GM19372 (cell line): ENCODE results near the gene LAMP5.

ENCODE experiments used
- ATAC-seq: cut with Tn5 transposase; IDR thresholded peaks from one replicate; pipeline ENCODE4 v1.9.1; 2021; ENCODE audit warnings: mild to moderate bottlenecking, low read depth, moderate library complexity; ENCODE audit not compliant: unreplicated experiment

Gene LAMP5

GRCh38 chr20:9499126-9499899 lies 15.1 kb upstream of the LAMP5 start:
- no peak for ATAC-seq

- peak; percentile 69 for ATAC-seq
Observed at GRCh38 chr20:9500121-9500520, 14.3 kb upstream of the LAMP5 start.

DNA sequence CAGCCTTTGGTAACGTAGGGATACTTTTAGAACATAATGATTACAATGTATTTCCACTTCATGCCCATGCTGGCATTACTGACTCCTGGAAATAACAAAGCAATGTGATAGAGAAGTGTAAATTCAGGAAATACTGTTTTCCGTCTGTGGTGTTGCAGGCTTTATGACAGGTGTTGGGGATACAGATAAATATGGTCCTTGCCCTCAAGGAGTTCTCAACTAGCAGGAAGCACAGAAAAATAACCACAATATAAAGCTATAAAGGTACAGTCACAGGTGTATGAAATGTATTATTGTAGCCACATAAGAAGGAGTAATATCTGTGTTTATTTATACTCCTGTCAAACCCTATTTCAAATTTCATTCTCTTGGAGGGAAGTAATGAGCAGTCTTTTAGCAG lies 12.9 kb upstream of the LAMP5 start:
- no peak for ATAC-seq

DNA sequence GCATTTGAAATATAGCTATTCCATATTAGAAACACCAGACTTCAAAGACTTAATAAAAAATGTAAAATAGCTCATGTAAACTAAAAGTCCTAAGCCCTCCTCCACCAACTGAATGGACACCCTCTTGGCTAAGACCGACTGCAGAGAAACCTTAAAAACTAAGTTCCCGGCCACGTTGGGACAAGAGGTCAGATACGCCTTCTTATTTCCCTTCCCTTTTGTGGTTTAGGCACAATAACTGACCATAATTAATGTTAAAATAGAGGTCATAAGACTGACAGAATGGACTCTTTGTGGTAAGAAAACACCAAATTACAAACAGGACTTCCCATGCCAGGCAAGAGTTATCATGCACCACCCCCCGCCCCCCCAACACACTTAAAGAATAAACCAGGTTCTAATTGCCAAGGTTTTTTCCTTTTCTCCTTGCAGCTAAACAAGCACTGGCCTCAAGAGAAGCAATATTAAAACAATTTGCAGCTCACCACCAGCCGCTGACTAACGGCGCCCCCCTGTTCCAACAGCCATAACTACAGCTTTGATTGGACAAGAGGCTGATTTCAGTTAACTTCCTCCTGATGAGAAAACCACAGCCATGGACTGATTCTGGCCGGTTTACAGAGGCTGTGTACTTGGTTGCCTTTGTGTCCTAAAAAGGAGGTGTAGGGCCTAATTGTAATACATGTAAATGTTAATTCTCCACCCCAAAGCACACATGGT lies 10.7 kb upstream of the LAMP5 start:
- ATAC-seq = no peak

- no peak for ATAC-seq
Observed at GRCh38 chr20:9506280-9506821, 8.0 kb upstream of the LAMP5 start.

DNA sequence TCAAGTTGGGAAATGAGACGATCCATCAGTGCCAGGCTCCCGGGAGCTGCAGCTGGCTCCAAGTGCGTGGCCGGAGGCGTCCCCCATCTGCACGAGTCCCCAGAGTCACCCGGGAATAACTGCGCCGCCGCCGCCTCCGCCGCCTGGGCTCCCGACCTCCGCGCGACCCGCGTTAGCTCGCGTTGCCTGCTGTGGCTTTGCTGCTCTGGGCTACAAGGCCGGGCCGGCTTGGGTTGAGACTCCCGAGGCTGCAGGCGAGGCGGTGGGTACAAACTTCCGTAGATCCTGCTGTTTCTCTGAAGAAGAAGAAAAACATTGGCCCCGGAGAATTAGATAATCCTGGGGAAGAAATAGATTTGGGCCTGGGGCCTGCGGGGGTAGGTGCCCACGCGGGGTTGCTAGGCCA lies 7.4 kb upstream of the LAMP5 start:
- ATAC-seq = no peak

DNA sequence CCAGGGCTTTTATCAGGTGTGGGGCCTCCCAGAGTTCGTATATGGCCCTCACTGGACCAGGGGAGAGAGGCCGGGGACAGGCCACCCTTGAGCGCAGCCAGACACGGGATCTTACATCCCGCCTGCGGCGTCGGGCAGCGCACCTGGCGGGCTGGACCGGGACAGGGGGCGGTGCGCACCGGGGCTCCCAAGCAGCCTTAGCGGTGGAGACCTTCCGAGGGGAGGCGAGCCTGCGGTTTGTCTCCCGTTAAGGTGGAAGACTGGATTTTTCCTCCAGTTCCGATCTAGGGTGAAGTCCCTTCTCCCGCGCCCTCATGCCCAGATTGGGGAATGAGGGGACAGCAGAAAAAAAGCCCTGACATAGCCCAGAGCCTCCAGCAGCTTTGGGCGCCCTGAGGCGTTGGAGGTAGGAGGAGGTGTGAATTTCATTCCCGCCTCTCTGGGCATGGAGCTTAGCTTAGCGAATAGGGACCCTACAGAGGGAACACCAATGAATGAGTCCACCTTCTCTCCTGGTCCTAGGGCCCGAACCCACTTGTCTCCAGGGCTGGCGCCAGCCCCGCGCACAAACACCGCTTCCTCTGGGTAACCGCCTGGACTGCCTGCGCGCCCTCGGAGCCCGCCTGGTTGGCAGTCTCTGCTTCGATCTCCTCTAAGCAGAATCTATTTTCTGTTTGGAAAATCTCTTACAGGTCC lies 6.7 kb upstream of the LAMP5 start:
- no peak for ATAC-seq

- ATAC-seq = no peak
Observed at GRCh38 chr20:9508240-9508661, 6.1 kb upstream of the LAMP5 start.

DNA sequence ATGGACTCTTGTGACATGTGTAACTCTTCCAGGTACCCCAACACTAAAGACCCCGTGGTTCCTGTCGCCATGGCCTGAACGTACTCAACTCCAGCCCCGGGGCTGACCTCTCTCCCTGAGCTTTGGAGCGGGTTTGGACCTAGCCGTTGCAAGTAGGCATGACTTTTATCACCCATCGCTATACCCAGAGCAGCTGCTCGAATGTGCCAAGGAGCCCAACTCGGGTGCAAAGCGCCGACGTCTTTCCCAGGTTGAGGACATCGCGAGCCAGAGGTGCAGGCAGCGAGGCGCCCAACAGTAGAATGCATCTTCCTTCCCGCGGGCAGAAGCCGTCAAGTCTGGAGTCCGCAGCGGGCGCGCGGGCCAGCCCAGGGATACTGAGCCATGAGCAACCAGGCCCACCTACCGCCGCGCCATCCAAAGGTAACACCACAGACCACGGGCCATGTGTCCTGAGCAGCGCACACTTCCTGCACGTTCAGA lies 5.7 kb upstream of the LAMP5 start:
- no peak for ATAC-seq

DNA sequence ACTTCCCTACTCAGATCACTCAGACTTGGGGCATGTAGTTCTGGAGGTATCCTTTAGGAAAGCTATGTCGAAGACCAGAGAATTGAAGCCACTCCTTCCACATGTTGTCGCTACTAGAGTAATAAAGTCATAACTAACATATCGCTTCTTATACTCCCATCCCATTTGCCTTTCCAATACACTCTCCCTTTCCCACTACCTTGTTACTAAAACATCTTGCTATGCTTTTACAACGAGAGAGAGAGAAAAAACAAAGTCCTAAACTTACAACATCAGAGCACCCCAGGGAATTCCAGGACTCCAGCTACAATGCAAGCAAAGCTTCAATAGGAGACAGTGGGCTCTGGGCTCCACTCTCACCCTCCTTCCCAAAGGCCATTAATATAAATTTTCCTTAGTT lies 5.1 kb upstream of the LAMP5 start:
- ATAC-seq = no peak

- ATAC-seq = no peak
Observed at GRCh38 chr20:9510911-9511310, 3.5 kb upstream of the LAMP5 start.

DNA sequence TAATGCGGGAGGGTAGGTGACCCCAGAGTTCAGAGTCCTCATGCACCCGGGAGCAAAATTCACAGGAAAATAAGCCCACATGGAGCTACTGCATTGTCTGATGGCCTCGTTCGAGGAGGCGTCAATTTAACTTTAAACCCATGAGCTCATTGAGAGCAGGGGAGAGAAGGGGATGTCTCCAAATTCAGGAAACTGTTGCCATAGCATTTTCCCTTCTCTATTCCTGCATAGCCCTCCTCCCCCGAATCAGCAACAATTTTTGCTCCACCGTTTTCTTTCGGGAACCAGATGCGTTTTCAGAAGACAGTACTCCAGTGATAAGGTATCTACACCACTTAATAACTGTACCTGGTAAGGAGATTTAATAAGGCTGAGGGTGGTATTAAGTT lies 324 bp upstream of the LAMP5 start:
- no peak for ATAC-seq

DNA sequence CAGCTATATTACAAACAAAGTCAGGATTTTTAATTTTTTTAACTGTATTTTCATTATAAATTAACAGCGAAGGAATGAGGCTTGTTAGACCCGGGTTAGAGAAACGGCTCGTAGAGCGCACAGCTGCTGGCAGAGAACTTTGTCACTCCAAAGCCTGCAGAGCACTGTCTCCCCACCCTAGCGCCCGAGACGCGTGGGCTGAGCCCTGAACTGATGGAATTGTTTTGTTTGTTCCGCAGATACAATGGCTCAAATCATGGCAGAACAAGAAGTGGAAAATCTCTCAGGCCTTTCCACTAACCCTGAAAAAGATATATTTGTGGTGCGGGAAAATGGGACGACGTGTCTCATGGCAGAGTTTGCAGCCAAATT lies 810 bp downstream of the LAMP5 start:
- no peak for ATAC-seq

- ATAC-seq = no peak
Observed at GRCh38 chr20:9515741-9516233, 1.4 kb downstream of the LAMP5 start.

DNA sequence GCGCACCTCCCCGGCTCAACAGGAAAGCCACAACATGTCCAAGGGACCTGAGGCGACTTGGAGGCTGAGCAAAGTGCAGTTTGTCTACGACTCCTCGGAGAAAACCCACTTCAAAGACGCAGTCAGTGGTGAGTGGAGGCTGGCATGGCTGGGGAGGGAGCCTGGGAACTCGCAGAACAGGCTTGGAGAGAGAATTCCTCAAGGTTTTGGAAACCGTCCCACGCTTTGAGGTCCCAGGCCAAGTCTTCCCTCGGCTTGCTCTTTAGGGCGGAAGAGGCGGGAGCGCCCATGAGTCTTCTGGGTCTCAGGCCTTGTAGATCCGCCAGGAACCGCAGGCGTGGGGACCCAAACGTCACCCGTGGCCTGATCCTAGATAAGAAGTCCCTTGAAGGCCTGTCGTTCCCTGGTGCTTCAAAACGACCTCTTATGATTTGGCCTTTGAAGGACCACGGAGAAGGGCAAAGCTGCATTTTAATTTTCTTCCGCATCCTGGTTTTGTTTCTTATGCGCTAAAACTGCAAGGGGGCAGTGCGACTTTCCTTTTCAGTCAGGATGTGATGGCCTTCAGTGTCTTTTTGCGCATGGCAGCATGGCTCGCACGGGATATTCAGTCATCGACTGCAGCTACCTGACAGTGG lies 2.0 kb downstream of the LAMP5 start:
- no peak for ATAC-seq

- no peak for ATAC-seq
Observed at GRCh38 chr20:9517297-9518162, 3.1 kb downstream of the LAMP5 start.

DNA sequence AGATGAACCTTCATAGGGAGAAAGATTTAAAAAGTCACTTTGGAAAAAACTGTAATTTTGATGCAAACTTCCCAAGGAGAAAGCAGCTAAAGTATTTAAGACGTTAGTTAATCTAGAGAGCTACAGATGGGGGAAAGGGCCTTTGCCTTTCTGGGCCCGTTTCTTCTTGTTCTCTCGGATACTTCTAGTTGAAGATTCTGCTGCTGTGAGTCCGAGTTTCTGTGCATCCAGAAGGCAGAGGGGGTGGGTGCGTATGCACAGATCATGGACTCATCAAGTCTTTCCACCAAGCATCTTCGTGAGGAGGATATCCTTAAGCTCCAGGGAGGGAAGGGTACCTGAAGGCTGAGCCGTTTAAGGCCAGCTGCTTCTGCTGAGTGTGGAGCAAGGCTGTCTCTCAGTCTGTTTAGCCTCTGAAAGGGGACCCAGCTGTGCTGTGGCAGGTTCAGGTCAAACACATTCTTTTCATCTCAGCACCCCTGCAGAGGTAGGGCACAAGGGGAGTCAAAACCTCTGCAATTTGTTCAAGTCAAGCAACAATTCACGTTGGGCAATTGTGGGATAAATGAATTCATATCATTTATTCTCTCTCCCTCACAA lies 4.3 kb downstream of the LAMP5 start:
- ATAC-seq = no peak

GRCh38 chr20:9520086-9520485 lies 5.7 kb downstream of the LAMP5 start:
- ATAC-seq = no peak

- ATAC-seq = no peak
Observed at GRCh38 chr20:9523636-9524035, 9.2 kb downstream of the LAMP5 start.
